Activated naive CD8-positive, alpha-beta T cell treated with anti-CD3 and anti-CD28 coated beads for 36 hours (primary cell): ENCODE results near the gene SERPINA1. TPM values are rescaled to one million over a fixed set of nuclear protein-coding genes. Genes with fewer than 3 reads are reported as not detected.
A peak's percentile ranks its signal among the peaks of the same experiment; 100 is the strongest.

Source experiments
- DNase-seq: peaks from one replicate; pipeline ENCODE4 v3.0.0; 2021
- H3K27ac Mint-ChIP-seq: one replicate; pipeline ENCODE4 v1.8.0; 2022; ENCODE audit warnings: mild to moderate bottlenecking, moderate library complexity, mixed read lengths
- H3K27me3 Mint-ChIP-seq: one replicate; pipeline ENCODE4 v1.8.0; 2022; ENCODE audit warnings: mild to moderate bottlenecking, mixed read lengths
- H3K36me3 Mint-ChIP-seq: one replicate; pipeline ENCODE4 v1.8.0; 2021; ENCODE audit warnings: mild to moderate bottlenecking, mixed read lengths
- H3K4me1 Mint-ChIP-seq: one replicate; pipeline ENCODE4 v1.8.0; 2021; ENCODE audit warnings: mixed read lengths
- H3K4me3 Mint-ChIP-seq: one replicate; pipeline ENCODE4 v1.8.0; 2022; ENCODE audit warnings: mild to moderate bottlenecking, moderate library complexity, mixed read lengths
- H3K9me3 Mint-ChIP-seq: one replicate; pipeline ENCODE4 v1.8.0; 2022; ENCODE audit warnings: mixed read lengths
- total RNA-seq, 2 experiments: library from RNA; stranded (reverse); gene quantifications; one replicate each; pipeline ENCODE4 v1.2.3, GENCODE V29; 2021

Gene SERPINA1
- total RNA-seq, 2 experiments from 2014 or later: 1.1 to 1.3 TPM

DNA sequence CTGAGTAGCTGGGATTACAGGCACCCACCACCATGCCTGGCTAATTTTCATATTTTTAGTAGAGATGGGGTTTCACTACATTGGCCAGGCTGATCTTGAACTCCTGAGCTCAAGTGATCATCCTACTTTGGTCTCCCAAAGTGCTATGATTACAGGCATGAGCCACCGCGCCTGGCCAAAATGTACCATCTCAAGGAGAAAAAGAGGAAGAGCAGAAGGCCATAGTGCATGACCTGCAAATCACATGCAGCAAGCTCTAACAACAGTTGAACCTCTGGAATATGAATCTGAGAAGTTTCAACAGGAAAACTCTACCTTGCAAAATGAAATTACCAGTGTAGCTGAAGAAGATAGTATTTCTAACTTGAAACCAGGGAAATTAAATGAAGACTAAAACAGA lies 17.1 kb upstream of the SERPINA1 start:
- H3K36me3 Mint-ChIP-seq: no peaks in the 10 kb centered on the region
- H3K27me3 Mint-ChIP-seq: peaks cover 4% of the 10 kb centered on the region
- no peak for DNase-seq
- no peak overlapping the region for H3K27ac Mint-ChIP-seq
- no peaks in the 10 kb centered on the region for H3K4me1 Mint-ChIP-seq
- H3K9me3 Mint-ChIP-seq: peaks cover 7% of the 10 kb centered on the region
- no peak overlapping the region for H3K4me3 Mint-ChIP-seq

DNA sequence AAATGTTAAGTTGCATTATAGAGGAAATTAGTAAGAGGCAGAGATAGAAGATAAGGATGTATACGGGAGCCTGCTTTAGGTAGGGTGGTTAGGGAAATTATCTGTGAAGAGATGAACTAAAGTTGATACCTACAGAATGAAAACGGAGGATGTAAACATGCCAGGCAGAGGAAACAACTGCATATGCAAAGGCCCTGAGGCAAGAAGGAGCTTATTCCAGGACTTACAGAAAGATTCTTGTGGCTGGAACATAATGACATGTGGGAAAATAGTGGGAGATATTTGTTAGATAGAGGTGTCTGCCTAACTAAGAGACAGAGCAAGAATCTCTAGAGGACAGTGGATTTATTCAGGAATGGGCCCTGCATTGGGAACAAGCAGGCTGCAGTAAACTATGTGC lies 16.2 kb upstream of the SERPINA1 start:
- no peak for DNase-seq
- H3K36me3 Mint-ChIP-seq: no peaks in the 10 kb centered on the region
- peaks cover 5% of the 10 kb centered on the region for H3K9me3 Mint-ChIP-seq
- H3K27ac Mint-ChIP-seq: no peak overlapping the region
- no peak overlapping the region for H3K4me3 Mint-ChIP-seq
- no peaks in the 10 kb centered on the region for H3K4me1 Mint-ChIP-seq
- peaks cover 4% of the 10 kb centered on the region for H3K27me3 Mint-ChIP-seq

DNA sequence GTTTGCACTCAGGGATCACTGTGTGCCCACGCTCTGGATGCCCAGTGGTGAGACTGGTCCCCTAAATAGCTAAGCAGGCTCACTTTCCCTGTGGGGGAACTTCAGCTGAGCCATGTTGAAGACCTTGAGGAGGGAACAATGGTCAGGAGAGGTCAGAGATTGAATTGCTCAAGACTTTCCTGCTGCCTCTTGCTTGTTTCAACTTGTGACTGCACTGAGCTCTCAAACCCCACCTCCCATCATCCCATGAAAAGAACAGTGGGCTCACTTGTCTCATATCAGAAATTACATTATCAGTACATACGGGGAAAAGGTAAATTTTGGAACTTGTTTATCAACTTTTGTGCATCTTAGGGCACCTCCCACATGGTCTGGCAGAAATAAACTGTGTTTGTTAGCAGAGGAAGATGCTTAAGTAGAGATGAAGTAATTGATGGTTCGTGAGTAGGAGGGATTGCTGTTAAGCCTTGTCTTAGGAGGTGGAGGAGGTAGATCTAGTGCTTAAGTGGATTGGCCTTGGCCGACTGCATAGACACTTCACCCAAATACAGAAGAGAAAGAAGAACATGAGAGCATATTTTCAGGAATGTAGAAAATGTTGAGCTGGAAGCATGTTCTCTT lies 15.0 kb upstream of the SERPINA1 start:
- no peaks in the 10 kb centered on the region for H3K36me3 Mint-ChIP-seq
- H3K4me3 Mint-ChIP-seq: no peak overlapping the region
- H3K4me1 Mint-ChIP-seq: no peaks in the 10 kb centered on the region
- no peak for DNase-seq
- H3K27ac Mint-ChIP-seq: no peak overlapping the region
- peaks cover 10% of the 10 kb centered on the region for H3K27me3 Mint-ChIP-seq
- peaks cover 5% of the 10 kb centered on the region for H3K9me3 Mint-ChIP-seq

DNA sequence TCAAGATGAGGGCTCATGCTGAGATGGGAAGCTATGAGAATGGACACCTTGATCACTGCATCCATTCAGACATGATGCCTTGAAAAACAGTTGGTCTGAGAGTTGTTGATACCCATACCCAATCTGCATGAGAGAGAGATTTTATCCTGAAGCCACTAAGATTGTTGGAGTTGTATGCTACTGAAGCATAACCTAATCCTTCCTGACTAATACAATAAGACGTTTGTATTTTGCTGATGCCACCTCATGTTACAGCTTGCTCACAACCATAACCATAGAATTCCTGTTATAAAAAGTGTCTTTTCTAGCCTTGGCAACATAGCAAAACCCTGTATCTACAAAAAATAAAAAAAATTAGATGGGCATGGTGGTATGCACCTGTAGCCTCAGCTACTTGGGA lies 12.7 kb upstream of the SERPINA1 start:
- Mint-ChIP-seq H3K4me1 (no peaks in the 10 kb centered on the region), H3K27ac (no peak overlapping the region), H3K9me3 (peaks cover 2% of the 10 kb centered on the region), H3K4me3 (no peak overlapping the region), H3K27me3 (peaks cover 25% of the 10 kb centered on the region), H3K36me3 (no peaks in the 10 kb centered on the region)
- DNase-seq: no peak

DNA sequence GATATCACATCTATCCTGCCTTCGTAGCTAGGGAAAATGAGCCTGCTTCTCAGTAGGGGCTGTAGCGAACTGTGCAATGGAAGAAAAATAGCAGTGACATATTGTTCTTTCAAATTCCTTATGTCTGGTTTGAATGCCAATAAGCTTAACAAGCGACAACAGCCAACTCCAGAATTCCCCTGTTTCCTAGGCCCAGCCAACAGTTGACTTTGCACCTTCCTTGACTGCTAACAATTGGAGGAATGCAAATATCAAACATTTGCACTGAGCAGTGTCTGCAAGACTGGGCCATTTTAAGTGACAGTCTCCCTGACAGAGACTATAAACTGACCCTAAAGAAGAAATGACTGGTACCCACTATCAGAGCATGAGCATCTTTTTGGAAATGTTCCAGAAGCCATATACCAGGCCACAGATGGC lies 12.0 kb upstream of the SERPINA1 start:
- H3K36me3 Mint-ChIP-seq: no peaks in the 10 kb centered on the region
- no peak overlapping the region for H3K27ac Mint-ChIP-seq
- H3K27me3 Mint-ChIP-seq: peaks cover 25% of the 10 kb centered on the region
- peaks cover 1% of the 10 kb centered on the region for H3K4me1 Mint-ChIP-seq
- H3K9me3 Mint-ChIP-seq: peaks cover 2% of the 10 kb centered on the region
- no peak for DNase-seq
- H3K4me3 Mint-ChIP-seq: no peak overlapping the region

DNA sequence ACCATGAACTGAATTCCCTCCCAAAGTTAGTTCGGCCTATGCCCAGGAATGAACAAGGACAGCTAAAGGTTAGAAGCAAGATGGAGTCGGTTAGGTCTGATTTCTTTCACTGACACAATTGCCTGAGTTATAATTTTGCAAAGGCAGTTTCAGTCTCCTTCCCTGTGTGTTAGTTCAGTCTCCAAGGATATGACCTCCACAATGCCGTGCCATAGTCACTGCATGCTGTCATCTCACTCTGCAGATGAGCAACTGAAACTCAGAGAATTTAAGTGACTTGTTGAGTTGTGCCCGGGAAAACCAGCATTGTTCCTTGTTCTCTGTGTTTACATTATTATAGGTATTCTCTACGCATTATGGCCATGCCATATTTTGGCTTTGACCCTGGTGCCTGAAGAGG lies 10.1 kb upstream of the SERPINA1 start:
- Mint-ChIP-seq H3K36me3 (peaks cover 3% of the 10 kb centered on the region), H3K27ac (no peak overlapping the region), H3K4me1 (peaks cover 16% of the 10 kb centered on the region), H3K9me3 (peaks cover 3% of the 10 kb centered on the region), H3K27me3 (peaks cover 25% of the 10 kb centered on the region), H3K4me3 (no peak overlapping the region)
- no peak for DNase-seq

DNA sequence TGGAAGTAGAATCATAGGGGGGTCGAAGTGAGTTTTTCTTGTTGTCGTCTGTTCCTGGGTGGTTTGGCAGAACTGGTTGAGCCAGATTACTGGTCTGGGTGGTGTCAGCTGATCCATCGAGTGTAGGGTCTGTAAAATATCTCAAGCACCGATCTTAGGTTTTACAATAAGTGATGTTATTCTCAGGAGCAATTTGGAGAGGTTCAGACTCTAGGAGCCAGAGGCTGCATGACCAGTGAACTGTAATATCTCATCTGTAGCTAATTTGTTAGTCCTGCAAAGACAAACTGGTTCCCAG lies 9.7 kb upstream of the SERPINA1 start:
- Mint-ChIP-seq H3K4me3 (no peak overlapping the region), H3K9me3 (peaks cover 3% of the 10 kb centered on the region), H3K27me3 (peaks cover 25% of the 10 kb centered on the region)

DNA sequence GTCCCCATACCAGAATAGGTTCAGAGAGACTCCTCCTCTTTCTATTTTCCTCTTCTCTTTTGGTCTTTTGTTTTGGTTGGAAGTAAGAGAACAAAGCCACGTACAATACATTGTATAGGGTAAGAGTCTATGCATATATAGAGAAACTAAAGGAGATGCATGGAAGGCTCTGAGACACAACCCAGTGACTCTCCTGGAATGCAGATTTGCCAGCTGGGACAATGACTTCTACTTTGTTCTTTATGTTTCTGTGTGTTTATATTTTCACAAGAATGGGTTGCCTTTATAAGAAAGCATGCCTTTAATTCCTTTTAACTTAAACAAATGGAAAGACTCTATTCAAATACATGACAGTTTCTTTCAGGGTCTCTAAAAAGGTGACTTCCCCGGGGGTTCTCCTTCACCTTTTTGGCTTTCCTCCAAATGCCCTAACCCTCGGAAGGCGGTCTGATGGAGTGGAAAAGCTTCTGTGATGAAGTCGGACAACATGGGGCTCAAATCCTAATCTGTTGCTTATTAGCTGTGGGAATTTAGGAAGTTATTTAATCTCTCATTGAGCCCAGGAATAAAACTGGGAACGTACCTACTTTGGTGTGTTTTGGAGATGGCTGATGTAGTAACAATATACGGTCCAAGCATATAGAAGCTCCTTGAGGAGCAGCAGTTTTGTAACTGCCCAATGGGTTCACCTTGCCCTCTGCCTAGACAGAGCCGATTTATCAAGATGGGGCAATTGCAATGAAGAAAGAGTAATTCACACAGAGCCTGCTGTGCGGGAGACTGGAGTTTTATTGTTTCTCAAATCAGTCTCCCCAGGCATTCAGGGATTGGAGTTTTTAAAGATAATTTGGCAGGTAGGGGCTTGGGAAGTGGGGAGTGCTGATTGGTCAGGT lies 9.1 kb upstream of the SERPINA1 start:
- DNase-seq: no peak
- Mint-ChIP-seq H3K4me3 (no peak overlapping the region), H3K27ac (no peak overlapping the region), H3K9me3 (peaks cover 3% of the 10 kb centered on the region), H3K4me1 (peaks cover 24% of the 10 kb centered on the region), H3K36me3 (peaks cover 3% of the 10 kb centered on the region), H3K27me3 (peaks cover 25% of the 10 kb centered on the region)

More for the DNA sequence above, 9.7 kb upstream of the SERPINA1 start:
- DNase-seq: no peak
- Mint-ChIP-seq H3K4me1 (peaks cover 19% of the 10 kb centered on the region), H3K36me3 (peaks cover 3% of the 10 kb centered on the region), H3K27ac (no peak overlapping the region)

DNA sequence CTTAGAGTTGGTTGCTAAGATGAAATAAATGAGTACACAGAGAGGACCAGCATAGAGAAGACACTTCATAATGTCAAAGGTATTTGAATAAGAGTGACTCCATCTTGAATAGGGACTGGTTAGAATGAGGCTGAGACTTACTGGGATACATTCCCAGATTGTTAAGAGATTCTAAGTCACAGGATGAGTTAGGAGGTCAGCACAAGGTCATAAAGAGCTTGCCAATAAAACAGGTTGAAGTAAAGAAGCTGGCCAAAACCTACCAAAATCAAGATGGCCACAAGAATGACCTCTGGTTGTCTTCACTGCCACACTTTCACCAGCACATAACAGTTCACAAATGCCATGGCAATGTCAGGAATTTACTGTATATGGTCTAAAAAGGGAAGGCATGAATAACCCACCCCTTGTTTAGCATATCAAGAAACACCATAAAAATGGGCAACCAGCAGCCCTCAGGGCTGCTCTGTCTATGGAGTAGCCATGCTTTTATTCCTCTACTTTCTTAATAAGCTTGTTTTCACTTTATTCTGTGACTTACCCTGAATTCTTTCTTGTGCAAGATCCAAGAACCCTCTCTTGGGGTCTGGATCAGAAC lies 8.3 kb upstream of the SERPINA1 start:
- DNase-seq: no peak
- Mint-ChIP-seq H3K27me3 (peaks cover 21% of the 10 kb centered on the region), H3K4me3 (no peak overlapping the region), H3K9me3 (peaks cover 3% of the 10 kb centered on the region), H3K4me1 (peaks cover 32% of the 10 kb centered on the region), H3K27ac (no peak overlapping the region), H3K36me3 (peaks cover 3% of the 10 kb centered on the region)

DNA sequence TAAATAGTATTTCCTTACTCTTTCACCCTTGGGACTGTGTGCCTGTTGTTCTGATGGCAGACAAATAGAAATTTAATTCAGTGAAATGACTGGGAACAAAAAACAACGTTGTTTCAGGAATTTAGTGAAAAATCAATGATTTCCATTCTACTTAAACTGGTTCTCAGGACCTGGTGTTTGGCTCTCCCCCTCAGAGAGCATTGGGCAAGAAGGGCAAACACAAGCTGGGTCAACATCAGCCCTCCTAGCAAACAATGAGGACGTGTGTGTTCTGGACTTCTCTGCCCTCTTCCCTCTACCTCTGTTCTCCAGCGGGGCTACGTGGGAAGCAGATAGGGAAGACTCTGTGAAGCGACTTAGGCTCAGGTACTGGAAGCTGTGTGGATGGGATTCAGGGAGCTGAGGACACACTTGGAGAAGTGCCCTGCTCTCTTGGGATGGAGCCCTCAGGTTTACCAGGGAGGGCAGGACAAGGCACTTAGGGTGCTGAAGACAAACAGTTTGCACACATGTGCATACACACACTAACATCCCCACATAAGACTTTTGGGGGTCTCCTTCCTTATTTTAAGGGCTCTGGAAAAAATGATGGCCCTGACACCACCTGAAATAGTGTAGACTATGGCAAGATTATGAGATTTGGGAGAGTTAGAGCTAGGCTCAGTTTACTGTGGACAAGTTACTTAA lies 7.6 kb upstream of the SERPINA1 start:
- H3K27ac Mint-ChIP-seq: no peak overlapping the region
- peaks cover 3% of the 10 kb centered on the region for H3K9me3 Mint-ChIP-seq
- peaks cover 33% of the 10 kb centered on the region for H3K4me1 Mint-ChIP-seq
- DNase-seq: no peak
- H3K36me3 Mint-ChIP-seq: peaks cover 3% of the 10 kb centered on the region
- peaks cover 21% of the 10 kb centered on the region for H3K27me3 Mint-ChIP-seq
- no peak overlapping the region for H3K4me3 Mint-ChIP-seq

DNA sequence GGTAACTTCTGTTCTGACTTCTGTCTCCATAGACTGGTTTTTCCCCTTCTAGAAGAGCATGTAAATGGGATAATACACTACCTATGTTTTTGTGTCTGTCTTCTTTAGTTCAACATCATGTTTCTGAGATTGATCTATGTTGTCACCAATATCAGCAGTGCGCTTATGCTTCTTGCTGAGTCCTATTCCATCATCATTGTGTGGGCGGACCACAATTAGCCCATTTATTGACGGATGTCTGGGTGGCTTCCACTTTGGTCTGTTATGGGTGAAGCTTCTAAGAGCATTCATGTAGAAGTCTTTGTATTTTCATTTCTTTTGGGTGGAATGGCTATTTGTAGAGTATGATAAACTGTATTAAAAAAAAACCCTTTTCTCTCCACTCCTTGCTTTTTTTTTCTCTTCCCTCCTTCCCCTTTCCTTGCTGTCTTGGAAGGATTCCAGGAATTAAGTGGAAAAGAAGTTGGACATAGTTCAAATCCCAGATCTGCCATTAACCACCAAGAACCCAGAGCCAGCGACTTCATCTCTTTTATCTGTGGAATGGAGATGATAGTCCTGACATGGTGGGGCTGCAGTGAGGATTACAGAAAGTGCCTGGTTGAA lies 7.0 kb upstream of the SERPINA1 start:
- Mint-ChIP-seq H3K27ac (peak overlapping the region; percentile 88), H3K4me3 (no peak overlapping the region), H3K9me3 (peaks cover 3% of the 10 kb centered on the region), H3K36me3 (peaks cover 3% of the 10 kb centered on the region), H3K4me1 (peaks cover 36% of the 10 kb centered on the region), H3K27me3 (peaks cover 21% of the 10 kb centered on the region)
- no peak for DNase-seq

DNA sequence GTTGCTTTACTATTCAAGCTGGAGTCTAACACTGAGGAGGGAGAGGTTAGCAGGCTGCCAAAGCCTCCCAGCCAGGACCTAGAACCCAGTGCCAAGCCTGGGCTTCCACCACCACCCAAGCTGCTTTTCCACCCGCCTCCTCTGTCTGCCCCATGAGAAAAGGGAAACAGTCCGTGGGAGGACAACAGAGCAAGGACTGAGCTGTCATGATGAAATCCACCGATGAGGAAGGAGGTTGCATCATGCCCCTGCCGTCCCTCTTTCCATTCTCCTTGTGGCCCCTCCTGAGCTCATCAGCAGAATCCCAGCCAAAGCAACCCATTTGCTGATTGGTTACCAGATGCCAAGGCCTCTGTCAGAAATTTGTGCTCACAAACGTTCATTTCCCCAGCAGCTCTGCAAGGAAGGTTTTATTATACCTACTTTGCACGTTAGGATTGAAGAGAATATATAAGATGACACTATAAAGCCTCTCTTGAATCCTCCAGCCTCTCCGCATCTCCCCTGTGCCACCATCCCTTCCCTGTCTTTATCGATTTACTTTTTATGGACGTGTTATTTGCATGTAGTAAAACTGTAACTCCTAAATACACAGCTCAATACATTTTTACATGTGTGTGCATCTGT lies 6.3 kb upstream of the SERPINA1 start:
- Mint-ChIP-seq H3K4me3 (no peak overlapping the region), H3K27me3 (peaks cover 21% of the 10 kb centered on the region), H3K9me3 (peaks cover 3% of the 10 kb centered on the region), H3K4me1 (peaks cover 36% of the 10 kb centered on the region), H3K27ac (peak overlapping the region; percentile 88), H3K36me3 (peaks cover 3% of the 10 kb centered on the region)
- peak; percentile 40 for DNase-seq

DNA sequence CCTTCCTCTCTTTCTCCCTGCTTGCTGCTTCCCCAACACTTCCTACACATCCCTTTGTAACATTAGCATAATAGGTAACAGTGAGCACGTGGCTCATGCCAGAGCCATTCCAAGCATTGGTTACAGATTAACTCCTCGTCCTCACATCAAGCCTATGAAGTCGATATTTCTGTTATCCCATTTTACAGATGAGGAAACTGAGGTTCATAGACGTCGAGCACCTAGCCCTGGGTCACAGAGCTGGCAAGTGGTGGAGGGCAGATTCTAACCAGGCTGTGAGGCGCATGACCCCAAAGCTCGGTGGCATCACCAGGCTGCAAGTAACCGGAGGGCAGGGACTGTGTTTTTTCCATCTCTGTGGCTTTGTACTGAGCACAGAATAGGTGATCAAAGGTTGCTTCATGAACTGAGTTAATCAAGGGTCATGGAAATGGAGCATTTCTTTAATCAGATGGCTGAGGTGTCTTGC lies 5.7 kb upstream of the SERPINA1 start:
- peaks cover 36% of the 10 kb centered on the region for H3K4me1 Mint-ChIP-seq
- H3K27me3 Mint-ChIP-seq: peaks cover 21% of the 10 kb centered on the region
- peak overlapping the region; percentile 88 for H3K27ac Mint-ChIP-seq
- H3K9me3 Mint-ChIP-seq: peaks cover 3% of the 10 kb centered on the region
- DNase-seq: peak; percentile 22
- no peak overlapping the region for H3K4me3 Mint-ChIP-seq
- peaks cover 3% of the 10 kb centered on the region for H3K36me3 Mint-ChIP-seq

DNA sequence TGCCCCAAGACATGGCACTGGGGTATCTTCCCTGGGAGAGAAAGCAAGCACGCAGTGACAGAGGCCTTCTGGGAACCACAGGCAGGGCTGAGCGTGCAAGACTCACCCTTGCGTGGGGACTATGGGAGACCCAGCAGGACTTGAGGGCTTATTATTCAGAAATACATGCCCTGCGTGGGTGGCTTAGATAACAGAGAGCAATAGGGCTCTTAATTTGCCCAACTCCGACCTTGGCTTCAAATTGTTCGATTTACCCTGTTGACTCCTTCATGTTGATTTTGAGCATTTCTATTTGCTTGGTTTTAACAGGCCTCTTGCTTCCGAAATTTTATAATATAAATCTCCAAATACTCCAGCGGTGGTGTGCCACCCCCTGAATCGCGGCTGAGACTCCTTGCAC lies 5.1 kb upstream of the SERPINA1 start:
- Mint-ChIP-seq H3K4me3 (no peak overlapping the region), H3K27me3 (peaks cover 15% of the 10 kb centered on the region), H3K27ac (peak overlapping the region; percentile 88), H3K9me3 (peaks cover 3% of the 10 kb centered on the region), H3K36me3 (peaks cover 3% of the 10 kb centered on the region), H3K4me1 (peaks cover 36% of the 10 kb centered on the region)
- DNase-seq: no peak
